Measurements from ENCODE around the gene INPP5A.

The INPP5A gene

DNA sequence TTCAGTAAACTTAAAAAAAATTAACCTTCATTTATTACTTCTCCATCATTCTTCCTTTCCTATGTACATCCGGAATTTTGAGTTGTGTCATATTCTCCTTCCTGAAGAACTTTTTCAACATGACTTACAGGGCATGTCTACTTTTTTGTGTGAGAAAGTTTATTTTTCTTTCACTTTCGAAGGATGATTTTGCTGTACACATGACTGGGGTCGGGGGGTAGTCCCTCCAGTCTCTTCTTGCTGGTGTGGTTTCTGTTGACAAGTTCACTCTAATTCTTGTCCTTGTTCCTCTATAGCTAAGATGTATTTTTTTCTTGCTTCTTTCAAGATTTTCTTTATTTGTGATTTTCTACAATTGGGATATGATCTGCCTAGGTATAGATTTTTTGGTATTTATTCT, 55.8 kb downstream of the INPP5A start:
- no peaks in the 10 kb centered on the region for H4K20me1 ChIP-seq (ENCODE audit: insufficient read depth, low read length)
- no peaks in the 10 kb centered on the region for H3F3A ChIP-seq (ENCODE audit: insufficient read depth, low read length)
- H3K27ac ChIP-seq (ENCODE audit: low read length) = no peak overlapping the region
- no peaks in the 10 kb centered on the region for H3K9me2 ChIP-seq (replicated peaks; ENCODE audit: insufficient read depth, low read length)
- no peak overlapping the region for H2AFZ ChIP-seq (ENCODE audit: low read length)
- H3K9me3 ChIP-seq (replicated peaks; ENCODE audit: insufficient read depth, low read length) = no peaks in the 10 kb centered on the region
- H3K4me3 ChIP-seq (ENCODE audit: low read length) = no peak overlapping the region
- TF ChIP-seq EZH2phosphoT487 (IDR thresholded peaks at IDR 0.05; ENCODE audit: low read length) = no peak
- TF ChIP-seq, protein P1, sequence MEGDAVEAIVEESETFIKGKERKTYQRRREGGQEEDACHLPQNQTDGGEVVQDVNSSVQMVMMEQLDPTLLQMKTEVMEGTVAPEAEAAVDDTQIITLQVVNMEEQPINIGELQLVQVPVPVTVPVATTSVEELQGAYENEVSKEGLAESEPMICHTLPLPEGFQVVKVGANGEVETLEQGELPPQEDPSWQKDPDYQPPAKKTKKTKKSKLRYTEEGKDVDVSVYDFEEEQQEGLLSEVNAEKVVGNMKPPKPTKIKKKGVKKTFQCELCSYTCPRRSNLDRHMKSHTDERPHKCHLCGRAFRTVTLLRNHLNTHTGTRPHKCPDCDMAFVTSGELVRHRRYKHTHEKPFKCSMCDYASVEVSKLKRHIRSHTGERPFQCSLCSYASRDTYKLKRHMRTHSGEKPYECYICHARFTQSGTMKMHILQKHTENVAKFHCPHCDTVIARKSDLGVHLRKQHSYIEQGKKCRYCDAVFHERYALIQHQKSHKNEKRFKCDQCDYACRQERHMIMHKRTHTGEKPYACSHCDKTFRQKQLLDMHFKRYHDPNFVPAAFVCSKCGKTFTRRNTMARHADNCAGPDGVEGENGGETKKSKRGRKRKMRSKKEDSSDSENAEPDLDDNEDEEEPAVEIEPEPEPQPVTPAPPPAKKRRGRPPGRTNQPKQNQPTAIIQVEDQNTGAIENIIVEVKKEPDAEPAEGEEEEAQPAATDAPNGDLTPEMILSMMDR (IDR thresholded peaks at IDR 0.05; ENCODE audit: low read length) = no peak
- no peak for TF ChIP-seq EZH2 (optimal IDR thresholded peaks at IDR 0.05; ENCODE audit: low read depth, low read length)
- H3K27me3 ChIP-seq (replicated peaks; ENCODE audit: insufficient read depth, low read length) = no peaks in the 10 kb centered on the region
- H3K79me2 ChIP-seq (ENCODE audit: low read length) = 0 out of 2 replicates have a peak, but pooled peaks cover 14% of the 10 kb centered on the region
- H3K4me1 ChIP-seq (ENCODE audit: low read length) = no peaks in the 10 kb centered on the region
- no peaks in the 10 kb centered on the region for H3K36me3 ChIP-seq (replicated peaks; ENCODE audit: insufficient read depth, low read length)
- no peak for DNase-seq
- no peak overlapping the region for H3K9ac ChIP-seq (ENCODE audit: low read length)
- peak overlapping the region; percentile 38; the same call in 1 of the 2 replicates for H3K4me2 ChIP-seq (ENCODE audit: low read depth, low read length)

DNA sequence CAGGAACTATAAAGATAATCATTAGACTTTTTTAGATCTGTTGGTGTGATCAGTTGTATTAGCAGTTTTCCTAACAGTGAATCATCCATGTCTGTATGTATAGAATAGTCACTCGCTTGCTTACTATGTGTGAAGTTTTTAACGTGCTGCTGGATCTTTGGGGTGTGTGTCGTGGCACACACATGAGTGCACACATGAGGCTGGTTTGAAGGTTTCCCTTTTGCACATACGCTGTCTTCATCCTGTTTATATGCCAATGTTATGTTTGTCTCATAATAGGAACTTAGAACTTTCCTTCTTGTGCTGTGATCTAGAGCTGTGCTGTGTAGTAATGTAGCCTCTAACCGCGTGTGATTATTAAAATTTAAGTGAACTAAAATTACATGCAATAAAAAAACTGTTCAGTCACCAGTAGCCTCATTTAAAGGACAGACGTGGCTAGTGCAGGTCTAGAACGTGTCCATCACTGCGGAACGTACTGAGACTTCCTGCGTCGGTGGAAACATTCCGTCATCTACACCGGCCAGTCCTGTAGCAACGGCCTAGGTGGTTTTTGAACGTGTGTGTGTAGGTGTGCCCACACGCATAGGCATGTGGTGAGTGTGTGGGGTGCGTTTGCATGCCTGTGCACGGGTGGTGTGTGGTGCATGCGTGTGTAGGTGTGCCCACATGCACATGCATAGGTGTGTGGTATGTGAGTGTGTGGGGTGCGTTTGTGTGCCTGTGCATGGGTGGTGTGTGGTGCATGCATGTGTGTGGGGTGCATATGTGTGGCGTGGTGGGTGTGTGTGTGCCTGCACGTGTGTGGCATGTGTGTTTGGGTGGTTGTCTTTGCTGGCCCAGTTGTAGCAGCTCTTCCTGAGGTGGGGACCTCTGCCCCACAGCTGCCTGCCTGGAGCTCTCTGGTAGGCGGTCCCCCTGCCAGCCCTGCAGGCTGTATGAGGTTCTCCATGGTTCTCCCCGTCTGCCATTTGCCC, 56.6 kb downstream of the INPP5A start:
- Histone ChIP-seq H3K27ac (ENCODE audit: low read length) (no peak overlapping the region), H3F3A (ENCODE audit: insufficient read depth, low read length) (no peaks in the 10 kb centered on the region), H3K36me3 (replicated peaks; ENCODE audit: insufficient read depth, low read length) (no peaks in the 10 kb centered on the region), H3K4me3 (ENCODE audit: low read length) (no peak overlapping the region), H3K9ac (ENCODE audit: low read length) (no peak overlapping the region), H3K9me3 (replicated peaks; ENCODE audit: insufficient read depth, low read length) (no peaks in the 10 kb centered on the region), H2AFZ (ENCODE audit: low read length) (no peak overlapping the region), H3K4me2 (ENCODE audit: low read depth, low read length) (peak overlapping the region; percentile 38; the same call in 1 of the 2 replicates), H4K20me1 (ENCODE audit: insufficient read depth, low read length) (no peaks in the 10 kb centered on the region), H3K9me2 (replicated peaks; ENCODE audit: insufficient read depth, low read length) (no peaks in the 10 kb centered on the region), H3K27me3 (replicated peaks; ENCODE audit: insufficient read depth, low read length) (no peaks in the 10 kb centered on the region), H3K79me2 (ENCODE audit: low read length) (0 out of 2 replicates have a peak, but pooled peaks cover 14% of the 10 kb centered on the region), H3K4me1 (ENCODE audit: low read length) (no peaks in the 10 kb centered on the region)
- DNase-seq = no peak
- TF ChIP-seq EZH2 (optimal IDR thresholded peaks at IDR 0.05; ENCODE audit: low read depth, low read length) (no peak), EZH2phosphoT487 (IDR thresholded peaks at IDR 0.05; ENCODE audit: low read length) (no peak)
- TF ChIP-seq, protein P1 (IDR thresholded peaks at IDR 0.05; ENCODE audit: low read length) = no peak

- TF ChIP-seq EZH2 (optimal IDR thresholded peaks at IDR 0.05; ENCODE audit: low read depth, low read length) = no peak
- TF ChIP-seq, protein P1 (IDR thresholded peaks at IDR 0.05; ENCODE audit: low read length) = no peak
- no peak overlapping the region for H3K27ac ChIP-seq (ENCODE audit: low read length)
- H3K36me3 ChIP-seq (replicated peaks; ENCODE audit: insufficient read depth, low read length) = no peaks in the 10 kb centered on the region
- no peak overlapping the region for H2AFZ ChIP-seq (ENCODE audit: low read length)
- no peak overlapping the region for H3K9ac ChIP-seq (ENCODE audit: low read length)
- H3K4me1 ChIP-seq (ENCODE audit: low read length) = no peaks in the 10 kb centered on the region
- H3K9me2 ChIP-seq (replicated peaks; ENCODE audit: insufficient read depth, low read length) = no peaks in the 10 kb centered on the region
- no peak for DNase-seq
- H3K9me3 ChIP-seq (replicated peaks; ENCODE audit: insufficient read depth, low read length) = no peaks in the 10 kb centered on the region
- H3K4me2 ChIP-seq (ENCODE audit: low read depth, low read length) = no peak overlapping the region
- H3K4me3 ChIP-seq (ENCODE audit: low read length) = no peak overlapping the region
- no peaks in the 10 kb centered on the region for H3F3A ChIP-seq (ENCODE audit: insufficient read depth, low read length)
- no peaks in the 10 kb centered on the region for H3K27me3 ChIP-seq (replicated peaks; ENCODE audit: insufficient read depth, low read length)
- 0 out of 2 replicates have a peak, but pooled peaks cover 14% of the 10 kb centered on the region for H3K79me2 ChIP-seq (ENCODE audit: low read length)
- H4K20me1 ChIP-seq (ENCODE audit: insufficient read depth, low read length) = no peaks in the 10 kb centered on the region
Measured at GRCh38 chr10:132595021-132595420, 57.4 kb downstream of the INPP5A start.
